Vagina (tissue), 2 donors: ENCODE measurements around the gene PIP5KL1. TPM values are rescaled to one million over a fixed set of nuclear protein-coding genes. Genes with fewer than 3 reads are reported as not detected.

Source experiments
- DNase-seq, 2 donors: peaks; one replicate each; pipeline ENCODE4 v3.0.0-alpha.2; 2017; ENCODE audit errors: extremely low spot score in 2 of 2
- H3K27ac ChIP-seq: fragments of 200-600 bp; sonication (generic); one replicate; pipeline ENCODE4 v1.5.1; 2019
- H3K27me3 ChIP-seq: fragments of 200-600 bp; sonication (generic); one replicate; pipeline ENCODE4 v1.5.1; 2019
- H3K36me3 ChIP-seq, 2 donors: fragments of 200-600 bp; sonication (generic); one replicate each; pipeline ENCODE4 v1.5.1; 2017 to 2019
- H3K4me1 ChIP-seq: fragments of 200-600 bp; sonication (generic); one replicate; pipeline ENCODE4 v1.5.1; 2019
- H3K4me3 ChIP-seq, 2 donors: fragments of 200-600 bp; sonication (generic); 1 replicate in 1 of 2; 2 replicates in 1 of 2; pipeline ENCODE4 v1.5.1; 2016 to 2019
- H3K9me3 ChIP-seq: fragments of 200-600 bp; sonication (generic); one replicate; pipeline ENCODE4 v1.5.1; 2019
- CTCF ChIP-seq, 3 experiments: fragments of 450-650 bp in 2 of 3; fragments of 200-600 bp in 1 of 3; sonication (generic) in 1 of 3; IDR thresholded peaks; one replicate each; pipeline ENCODE4 v1.5.1; 2017 to 2019; ENCODE audit warnings: antibody characterized with exemption in 3 of 3, mild to moderate bottlenecking in 2 of 3, moderate library complexity in 2 of 3
- POLR2A ChIP-seq, 2 donors: fragments of 450-650 bp; IDR thresholded peaks; one replicate each; pipeline ENCODE4 v1.6.1; 2017; ENCODE audit warnings: antibody characterized with exemption in 2 of 2, mild to moderate bottlenecking in 2 of 2, moderate library complexity in 2 of 2
- POLR2AphosphoS5 ChIP-seq, 2 donors: sonication (generic); formaldehyde crosslinking; IDR thresholded peaks; one replicate each; pipeline ENCODE4 v1.9.0; 2017; ENCODE audit warnings: antibody characterized with exemption in 2 of 2, mild to moderate bottlenecking in 2 of 2, low read depth in 1 of 2; ENCODE audit not compliant: insufficient read depth in 1 of 2
- intact Hi-C: fragments of 100-400 bp; cut with DNase I; formaldehyde crosslinking; loops from one replicate; pipeline ENCODE4 v1.15.1; 2023
- total RNA-seq: library from RNA; depleted of rRNA; stranded (reverse); fragments of >200 nt; gene quantifications from one replicate; pipeline ENCODE4 v1.2.3, GENCODE V29; 2016

The PIP5KL1 gene
- total RNA-seq, 1 donor from 2014 or later: 10.3 TPM

- Histone ChIP-seq H3K27ac (peak overlapping the region; percentile 89), H3K4me1 (peaks cover 60% of the 10 kb centered on the region), H3K36me3 (peaks cover 0 to 12% of the 10 kb centered on the region in 2 donors), H3K9me3 (no peaks in the 10 kb centered on the region), H3K27me3 (no peaks in the 10 kb centered on the region), H3K4me3 (peak overlapping the region; percentile 47 to 74)
- TF ChIP-seq CTCF (IDR thresholded peaks at IDR 0.05) (no peak), POLR2AphosphoS5 (IDR thresholded peaks at IDR 0.05; ENCODE audit: insufficient read depth in 1 of 2, low read depth in 1 of 2) (no peak), POLR2A (IDR thresholded peaks at IDR 0.05) (no peak)
- intact Hi-C loops: no loop called here
- DNase-seq: no peak
These were observed 53.6 kb downstream of the PIP5KL1 start for GRCh38 chr9:127876764-127877562.

DNA sequence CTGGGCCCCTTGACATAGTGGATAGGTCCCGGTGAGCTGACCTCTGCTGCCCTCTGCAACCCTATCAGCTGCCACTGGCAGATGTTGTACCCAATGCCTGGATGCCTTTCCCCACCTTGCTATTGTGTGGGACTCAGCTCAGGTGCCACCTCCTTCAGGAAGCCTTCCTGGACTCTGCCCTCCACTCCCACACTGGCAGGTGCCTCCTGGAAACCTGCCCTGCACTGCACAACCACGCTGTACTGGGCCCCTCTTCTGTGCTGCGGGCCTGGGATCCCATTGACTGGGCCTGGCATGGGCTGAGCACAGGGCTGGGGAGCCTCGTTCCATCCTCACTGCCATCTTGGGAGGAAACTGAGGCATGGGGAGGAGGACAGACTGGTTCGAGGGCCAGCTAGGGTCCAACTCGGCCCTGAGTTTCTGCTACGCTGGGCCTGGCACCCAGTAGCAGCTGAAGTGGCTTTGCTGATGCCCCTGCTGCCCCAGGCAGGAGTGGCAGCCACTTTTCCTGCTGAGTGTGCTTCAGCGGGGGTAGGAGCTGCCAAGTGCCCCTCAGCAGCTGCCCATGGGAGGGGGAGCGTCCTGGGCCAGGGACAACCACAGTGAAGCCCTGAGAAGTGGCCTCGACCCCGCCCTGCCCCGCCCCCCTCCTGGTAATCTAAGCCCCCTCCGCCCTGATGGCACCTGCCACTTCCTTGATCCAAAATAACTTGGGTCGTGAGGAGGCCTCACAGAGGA lies 54.4 kb downstream of the PIP5KL1 start:
- peak overlapping the region; percentile 89 for H3K27ac ChIP-seq
- intact Hi-C loops: no loop called here

GRCh38 chr9:127875306-127875966 lies 55.1 kb downstream of the PIP5KL1 start:
- TF ChIP-seq POLR2AphosphoS5 (IDR thresholded peaks at IDR 0.05; ENCODE audit: insufficient read depth in 1 of 2, low read depth in 1 of 2) (no peak), POLR2A (IDR thresholded peaks at IDR 0.05) (no peak), CTCF (IDR thresholded peaks at IDR 0.05) (no peak)
- peak overlapping the region; percentile 89 for H3K27ac ChIP-seq
- no peak for DNase-seq
- H3K36me3 ChIP-seq: peaks cover 0 to 20% of the 10 kb centered on the region in 2 donors
- H3K9me3 ChIP-seq: no peaks in the 10 kb centered on the region
- peak overlapping the region; percentile 47 to 74 for H3K4me3 ChIP-seq
- intact Hi-C loops: no loop called here
- no peaks in the 10 kb centered on the region for H3K27me3 ChIP-seq
- peaks cover 60% of the 10 kb centered on the region for H3K4me1 ChIP-seq

More for the DNA sequence above, 54.4 kb downstream of the PIP5KL1 start:
- no peaks in the 10 kb centered on the region for H3K9me3 ChIP-seq
- TF ChIP-seq CTCF (IDR thresholded peaks at IDR 0.05): no peak
- TF ChIP-seq POLR2AphosphoS5 (IDR thresholded peaks at IDR 0.05; ENCODE audit: insufficient read depth in 1 of 2, low read depth in 1 of 2): no peak
- no peak for TF ChIP-seq POLR2A (IDR thresholded peaks at IDR 0.05)
- peaks cover 60% of the 10 kb centered on the region for H3K4me1 ChIP-seq
- DNase-seq: no peak
- H3K36me3 ChIP-seq: peaks cover 0 to 19% of the 10 kb centered on the region in 2 donors
- no peaks in the 10 kb centered on the region for H3K27me3 ChIP-seq
- peak overlapping the region; percentile 47 to 74 for H3K4me3 ChIP-seq

- intact Hi-C loops: loop anchor here (5.0 kb wide), 1 partner anchor 137 kb away; the partner anchor contains the start of gene TOR2A
These were observed 56.0 kb downstream of the PIP5KL1 start for GRCh38 chr9:127874301-127875221.

More at GRCh38 chr9:127874301-127875221, 56.0 kb downstream of the PIP5KL1 start:
- H3K27ac ChIP-seq: peak overlapping the region; percentile 89
- H3K4me1 ChIP-seq: peaks cover 63% of the 10 kb centered on the region
- H3K27me3 ChIP-seq: no peaks in the 10 kb centered on the region
- DNase-seq: no peak
- H3K9me3 ChIP-seq: no peaks in the 10 kb centered on the region
- TF ChIP-seq POLR2AphosphoS5 (IDR thresholded peaks at IDR 0.05; ENCODE audit: insufficient read depth in 1 of 2, low read depth in 1 of 2) (no peak), CTCF (IDR thresholded peaks at IDR 0.05) (no peak), POLR2A (IDR thresholded peaks at IDR 0.05) (no peak)
- peak overlapping the region in 1 of 2 donors; percentile 16 for H3K4me3 ChIP-seq
- peaks cover 0 to 20% of the 10 kb centered on the region in 2 donors for H3K36me3 ChIP-seq
